Caco-2 (cell line): Measurements from ENCODE around the gene PPP1R13L. TPM values are rescaled to one million over a fixed set of nuclear protein-coding genes. Genes with fewer than 3 reads are reported as not detected.

Source experiments
- BruUV-seq: library from RNA; stranded (reverse); fragments of 400-500 nt; replicated peaks from 2 replicates; lab custom pipeline; 2021; lab: Mats Ljungman, UMichigan
- CTCF ChIA-PET: fragments of 300-600 bp; sonication (Branson Sonifier 250); formaldehyde crosslinking; loops from one replicate; lab custom pipeline; 2022; ENCODE audit warnings: antibody characterized with exemption; lab: Charles Lee
- POLR2A ChIA-PET: fragments of 300-600 bp; sonication (Branson Sonifier 250); formaldehyde crosslinking; loops from one replicate; lab custom pipeline; 2022; ENCODE audit warnings: antibody characterized with exemption; lab: Charles Lee
- DNase-seq, 2 experiments: peaks; one replicate each; pipeline versions ENCODE4 v3.0.0 to v3.0.0-alpha.2; 2020 to 2022
- H3K27me3 ChIP-seq: replicated peaks from 2 replicates; pipeline ENCODE4 v1.6.0; 2011; ENCODE audit warnings: low read length; ENCODE audit not compliant: control insufficient read depth, insufficient read depth
- H3K36me3 ChIP-seq: 2 replicates; pipeline ENCODE4 v1.5.1; 2011; ENCODE audit warnings: low read length; ENCODE audit not compliant: control insufficient read depth, insufficient read depth
- H3K4me1 ChIP-seq: fragments of 250-450 bp; sonication (Bioruptor Pico); 2 replicates; pipeline ENCODE4 v1.5.1; 2020; ENCODE audit warnings: mild to moderate bottlenecking
- H3K4me3 ChIP-seq: 2 replicates; pipeline ENCODE4 v1.5.1; 2011; ENCODE audit warnings: low read depth, mild to moderate bottlenecking, control low read depth, low read length
- H3K9me3 ChIP-seq: fragments of 250-450 bp; sonication (Bioruptor Pico); 2 replicates; pipeline ENCODE4 v1.5.1; 2020; ENCODE audit warnings: mild to moderate bottlenecking, moderate library complexity
- H3K27ac Mint-ChIP-seq: one replicate; pipeline ENCODE4 v1.8.0; 2022; ENCODE audit warnings: mixed read lengths; ENCODE audit not compliant: unreplicated experiment
- H3K27me3 Mint-ChIP-seq: one replicate; pipeline ENCODE4 v1.8.0; 2022; ENCODE audit warnings: mixed read lengths; ENCODE audit not compliant: insufficient read depth, unreplicated experiment
- H3K36me3 Mint-ChIP-seq: one replicate; pipeline ENCODE4 v1.8.0; 2022; ENCODE audit warnings: mild to moderate bottlenecking, mixed read lengths; ENCODE audit not compliant: insufficient read depth, unreplicated experiment
- H3K4me1 Mint-ChIP-seq: one replicate; pipeline ENCODE4 v1.8.0; 2022; ENCODE audit warnings: low read depth, mixed read lengths; ENCODE audit not compliant: unreplicated experiment
- H3K4me3 Mint-ChIP-seq: one replicate; pipeline ENCODE4 v1.8.0; 2022; ENCODE audit warnings: mild to moderate bottlenecking, moderate library complexity, mixed read lengths; ENCODE audit not compliant: unreplicated experiment
- H3K9me3 Mint-ChIP-seq: one replicate; pipeline ENCODE4 v1.8.0; 2022; ENCODE audit warnings: mixed read lengths; ENCODE audit not compliant: unreplicated experiment
- CTCF ChIP-seq, 2 experiments: fragments of 200-600 bp in 1 of 2; IDR thresholded peaks; 1 replicate in 1 of 2; 2 replicates in 1 of 2; pipeline versions ENCODE4 v1.5.1 to v1.8.0; 2011 to 2022; ENCODE audit warnings: antibody characterized with exemption in 1 of 2, control low read depth in 1 of 2, inconsistent platforms in 1 of 2, low read depth in 1 of 2, low read length in 1 of 2, mild to moderate bottlenecking in 1 of 2, moderate library complexity in 1 of 2; ENCODE audit not compliant: insufficient read depth in 1 of 2, severe bottlenecking in 1 of 2, unreplicated experiment in 1 of 2
- intact Hi-C: fragments of 100-400 bp; cut with micrococcal nuclease; formaldehyde crosslinking; loops from one replicate; pipeline ENCODE4 v1.10.0; 2022; ENCODE audit not compliant: unreplicated experiment
- total RNA-seq: library from RNA; stranded (reverse); gene quantifications from 2 replicates; pipeline ENCODE4 v1.2.3, GENCODE V29; 2022

PPP1R13L gene
- total RNA-seq, 1 experiment from 2014 or later: 65.8 TPM

DNA sequence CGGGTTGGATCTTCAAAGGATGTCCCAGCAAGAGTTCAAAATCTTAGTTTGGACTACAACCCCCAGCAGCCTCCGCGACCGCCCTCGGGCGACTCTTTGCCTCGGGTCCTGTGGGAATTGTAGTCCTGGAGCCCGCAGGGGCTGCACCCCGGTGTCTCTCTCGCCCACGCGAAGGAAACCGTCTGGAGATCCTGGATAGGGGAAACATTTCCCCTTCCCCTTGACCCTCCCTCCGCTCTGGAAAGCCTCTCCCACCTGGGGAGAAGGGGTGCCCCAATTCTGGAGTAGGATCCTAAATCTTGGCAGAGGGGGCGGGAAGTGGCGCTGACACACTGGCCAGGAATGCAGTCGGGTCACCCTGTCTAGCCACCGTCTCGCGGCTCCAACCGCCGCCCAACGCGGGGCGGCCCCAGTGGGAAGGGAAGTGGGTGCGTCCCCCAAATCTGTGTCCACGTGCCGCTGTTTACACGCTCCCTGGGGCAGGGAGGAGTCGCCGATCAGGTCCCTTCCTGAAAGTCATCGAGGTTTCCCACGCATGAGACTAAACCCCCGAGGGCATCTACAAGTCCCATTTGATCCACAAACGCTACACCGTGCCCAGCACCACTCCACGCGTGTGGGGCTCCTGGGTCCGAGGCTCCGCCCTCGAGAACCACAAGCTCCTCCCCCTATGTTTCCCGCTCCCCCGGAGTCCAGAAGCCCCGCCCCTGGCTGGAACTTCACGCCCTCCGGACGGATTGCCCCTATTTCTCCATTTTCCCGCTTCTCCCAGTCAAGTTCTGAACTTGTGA lies 761 bp upstream of the PPP1R13L start:
- intact Hi-C loops: loop anchor here (1.0 to 5.0 kb wide), 4 partner anchors 15 to 228 kb away; partner anchors contain the start of genes BLOC1S3, ERCC1, ERCC2 and TRAPPC6A
- Histone ChIP-seq H3K4me3 (peak overlapping the region; percentile 81), H3K9me3 (no peaks in the 10 kb centered on the region), H3K27me3 (no peaks in the 10 kb centered on the region), H3K4me1 (peaks cover 13% of the 10 kb centered on the region), H3K36me3 (no peaks in the 10 kb centered on the region; the same call in 1 of the 2 replicates)
- Mint-ChIP-seq H3K4me1 (peaks cover 17% of the 10 kb centered on the region), H3K27me3 (no peaks in the 10 kb centered on the region), H3K9me3 (no peaks in the 10 kb centered on the region), H3K4me3 (peak overlapping the region; percentile 93), H3K36me3 (peaks cover 65% of the 10 kb centered on the region), H3K27ac (peak overlapping the region; percentile 96)
- POLR2A ChIA-PET: interaction anchor here (0.6 to 1.0 kb wide), 4 partner anchors 15 to 122 kb away, joined by 3 to 4 read pairs (median 4); partner anchors contain the start of gene ERCC1
- peak; percentile 95 to 96 for DNase-seq
- TSS peak; percentile 9 for BruUV-seq
- CTCF ChIA-PET: interaction anchor here (0.6 to 2.4 kb wide), 6 partner anchors 8 to 80 kb away, joined by 3 to 12 read pairs (median 5); no protein-coding TSS in a partner anchor
- no peak for TF ChIP-seq CTCF (IDR thresholded peaks at IDR 0.05; ENCODE audit: insufficient read depth in 1 of 2, low read depth in 1 of 2, low read length in 1 of 2, severe bottlenecking in 1 of 2, unreplicated experiment in 1 of 2)

GRCh38 chr19:45403781-45404556 lies 900 bp downstream of the PPP1R13L start:
- Mint-ChIP-seq H3K27me3 (no peaks in the 10 kb centered on the region), H3K36me3 (peaks cover 65% of the 10 kb centered on the region), H3K27ac (peak overlapping the region; percentile 96), H3K9me3 (no peaks in the 10 kb centered on the region), H3K4me1 (peaks cover 17% of the 10 kb centered on the region), H3K4me3 (peak overlapping the region; percentile 93)
- peak; percentile 88 to 93 for DNase-seq
- Histone ChIP-seq H3K4me1 (peaks cover 13% of the 10 kb centered on the region), H3K9me3 (no peaks in the 10 kb centered on the region), H3K4me3 (peak overlapping the region; percentile 81), H3K36me3 (no peaks in the 10 kb centered on the region; the same call in 1 of the 2 replicates), H3K27me3 (no peaks in the 10 kb centered on the region)
- TF ChIP-seq CTCF (IDR thresholded peaks at IDR 0.05; ENCODE audit: insufficient read depth in 1 of 2, low read depth in 1 of 2, low read length in 1 of 2, severe bottlenecking in 1 of 2, unreplicated experiment in 1 of 2): peak; percentile 78 to 87
- intact Hi-C loops: loop anchor here (1.0 to 2.0 kb wide), 3 partner anchors 13 to 81 kb away; partner anchors contain the start of gene ERCC2
- BruUV-seq: TSS peak; percentile 48
- ChIA-PET CTCF (interaction anchor here (0.7 to 2.4 kb wide), 7 partner anchors 27 to 128 kb away, joined by 3 to 12 read pairs (median 4); no protein-coding TSS in a partner anchor), POLR2A (interaction anchor here (0.5 kb wide), 1 partner anchor 63 kb away, joined by 3 read pairs; no protein-coding TSS in a partner anchor)

GRCh38 chr19:45403272-45403671 lies 1.6 kb downstream of the PPP1R13L start:
- ChIA-PET POLR2A (no interaction called here), CTCF (interaction anchor here (0.7 to 2.4 kb wide), 3 partner anchors 35 to 128 kb away, joined by 3 to 12 read pairs (median 3); no protein-coding TSS in a partner anchor)
- Mint-ChIP-seq H3K4me3 (peak overlapping the region; percentile 93), H3K4me1 (peaks cover 15% of the 10 kb centered on the region), H3K36me3 (peaks cover 65% of the 10 kb centered on the region), H3K27me3 (no peaks in the 10 kb centered on the region), H3K27ac (peak overlapping the region; percentile 96), H3K9me3 (no peaks in the 10 kb centered on the region)
- BruUV-seq: no TSS peak
- Histone ChIP-seq H3K9me3 (no peaks in the 10 kb centered on the region), H3K4me3 (peak overlapping the region; percentile 81), H3K27me3 (no peaks in the 10 kb centered on the region), H3K4me1 (peaks cover 13% of the 10 kb centered on the region), H3K36me3 (no peaks in the 10 kb centered on the region; the same call in 1 of the 2 replicates)
- DNase-seq: no peak
- TF ChIP-seq CTCF (IDR thresholded peaks at IDR 0.05; ENCODE audit: insufficient read depth in 1 of 2, low read depth in 1 of 2, low read length in 1 of 2, severe bottlenecking in 1 of 2, unreplicated experiment in 1 of 2): no peak
- intact Hi-C loops: no loop called here
